Measurements from ENCODE around the gene RFTN1.

The RFTN1 gene

GRCh38 chr3:16464511-16465148 lies 48.9 kb downstream of the RFTN1 start:
- DNase-seq (ENCODE audit: low read depth), result peak; percentile 77

GRCh38 chr3:16463914-16464313 lies 49.6 kb downstream of the RFTN1 start:
- no peak for DNase-seq (ENCODE audit: low read depth)

DNA sequence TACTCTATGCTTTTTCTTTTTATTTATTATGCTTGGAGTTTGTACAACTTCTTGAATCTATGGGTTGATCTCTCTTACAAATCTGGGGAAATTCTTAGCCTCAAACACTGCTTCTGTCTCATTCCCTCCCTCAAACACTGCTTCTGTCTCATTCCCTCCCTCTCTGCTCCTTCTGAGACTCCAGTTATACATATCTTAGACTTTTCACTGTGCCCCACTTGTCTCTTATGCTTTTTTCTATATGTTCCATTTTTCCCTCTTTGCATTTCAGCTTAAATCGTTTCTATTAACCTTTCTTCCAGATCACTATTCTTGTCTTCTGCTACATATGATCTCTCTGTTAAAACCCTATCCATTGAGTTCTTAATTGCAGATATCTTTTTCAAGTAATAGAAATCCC lies 50.4 kb downstream of the RFTN1 start:
- no peak for DNase-seq (ENCODE audit: low read depth)

GRCh38 chr3:16462679-16463078 lies 50.8 kb downstream of the RFTN1 start:
- no peak for DNase-seq (ENCODE audit: low read depth)

DNA sequence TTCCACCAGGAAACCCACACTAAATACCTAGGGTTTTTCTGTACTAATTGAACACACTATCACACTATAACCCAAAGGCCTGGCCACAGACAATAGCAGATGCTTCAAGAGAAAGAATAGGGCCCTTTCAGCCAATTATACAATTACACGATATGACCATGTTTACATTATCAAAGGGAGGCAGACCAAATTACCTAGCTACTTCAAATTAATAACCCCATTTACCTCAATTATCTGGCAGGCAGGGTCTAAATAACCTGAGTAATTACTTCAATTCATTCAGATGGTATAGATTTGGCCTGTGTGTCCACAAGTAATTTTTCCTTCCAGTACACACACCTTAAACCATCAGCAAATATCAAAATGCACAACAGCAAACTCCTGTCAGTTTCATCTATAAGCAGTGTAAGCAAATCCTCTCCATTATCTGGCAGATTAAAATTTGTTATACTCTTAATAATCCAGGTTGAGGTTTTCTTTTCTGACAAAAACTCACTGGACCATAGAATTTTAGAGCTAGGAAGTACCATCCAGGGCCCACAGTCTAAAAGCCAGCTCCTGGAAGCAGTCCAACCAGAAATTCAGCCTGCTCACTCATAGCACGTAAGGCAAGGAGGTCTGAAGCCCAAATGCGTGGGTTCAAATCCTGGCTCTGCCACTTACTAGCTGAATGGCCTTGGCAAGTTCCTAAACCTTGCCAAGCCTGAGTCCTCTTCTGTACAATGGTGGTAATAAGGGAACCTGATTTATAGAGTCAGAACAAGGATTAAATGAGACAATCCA lies 51.8 kb downstream of the RFTN1 start:
- no peak for DNase-seq (ENCODE audit: low read depth)

GRCh38 chr3:16460886-16461285 lies 52.6 kb downstream of the RFTN1 start:
- no peak for DNase-seq (ENCODE audit: low read depth)

- no peak for DNase-seq (ENCODE audit: low read depth)
Observed at GRCh38 chr3:16460273-16460672, 53.2 kb downstream of the RFTN1 start.

- DNase-seq (ENCODE audit: low read depth), result peak; percentile 83
Observed at GRCh38 chr3:16456784-16457415, 56.6 kb downstream of the RFTN1 start.

DNA sequence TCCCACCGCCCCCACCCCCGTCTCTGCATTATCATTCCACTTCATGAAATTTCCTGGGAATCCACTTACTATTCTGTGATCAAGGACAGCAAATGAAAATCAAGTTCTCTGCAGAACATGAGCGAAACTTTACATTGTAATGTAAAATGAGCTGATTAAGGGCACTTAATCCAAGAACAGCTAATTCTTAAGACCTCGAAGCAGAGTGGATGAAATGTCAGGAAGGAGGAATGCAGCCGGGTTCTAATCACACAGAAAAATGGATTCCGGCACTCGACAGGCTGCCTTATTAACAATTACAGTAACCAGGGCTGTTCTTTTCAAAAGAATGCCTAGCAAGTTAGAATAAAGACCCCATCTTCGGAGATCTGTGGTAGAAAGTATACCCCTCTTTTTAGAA lies 57.5 kb downstream of the RFTN1 start:
- no peak for DNase-seq (ENCODE audit: low read depth)

- DNase-seq (ENCODE audit: low read depth), result no peak
Observed at GRCh38 chr3:16455001-16455400, 58.5 kb downstream of the RFTN1 start.

GRCh38 chr3:16452261-16452660 lies 61.2 kb downstream of the RFTN1 start:
- DNase-seq (ENCODE audit: low read depth), result peak; percentile 73

GRCh38 chr3:16449369-16449768 lies 64.1 kb downstream of the RFTN1 start:
- DNase-seq (ENCODE audit: low read depth), result no peak

DNA sequence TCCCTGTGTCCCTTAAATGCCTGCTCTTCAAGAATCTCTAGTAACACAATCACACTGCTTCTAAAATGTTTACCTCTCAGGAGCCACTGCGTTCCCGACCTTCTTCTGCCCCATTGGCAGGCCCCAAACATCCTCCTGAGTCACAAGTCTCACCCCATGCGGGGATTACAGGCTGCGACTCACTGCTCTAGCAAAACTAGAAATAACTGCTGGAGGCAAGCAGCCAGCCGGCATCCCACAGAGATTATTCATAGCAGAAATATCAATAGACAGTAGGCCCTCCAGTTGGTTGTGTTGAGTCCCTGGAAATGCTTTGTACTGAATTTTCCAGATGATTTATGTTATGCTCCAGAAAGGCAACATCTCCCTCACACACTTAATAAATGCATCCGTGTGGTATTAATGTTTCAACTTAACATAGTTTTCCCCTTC lies 64.8 kb downstream of the RFTN1 start:
- peak; percentile 99 for DNase-seq (ENCODE audit: low read depth)

DNA sequence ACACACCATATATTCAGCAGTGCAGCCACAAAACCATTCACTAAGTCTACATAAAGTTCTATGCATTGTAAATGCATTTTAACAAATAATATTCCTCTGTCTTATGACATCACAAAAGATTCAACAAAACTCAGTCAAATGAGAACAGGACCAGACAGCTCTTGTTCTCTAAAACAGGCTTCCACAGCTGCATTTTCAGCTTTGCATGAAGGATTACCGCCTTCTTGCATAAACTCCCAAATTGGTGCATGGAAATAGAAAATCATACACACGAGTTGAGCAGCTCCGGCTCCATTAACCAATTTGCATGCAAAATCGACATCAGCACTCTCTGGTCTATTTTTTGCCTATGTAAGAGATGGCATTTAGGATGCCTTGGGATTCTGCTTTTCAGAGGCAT lies 66.4 kb downstream of the RFTN1 start:
- DNase-seq (ENCODE audit: low read depth), result no peak

- no peak for DNase-seq (ENCODE audit: low read depth)
Observed at GRCh38 chr3:16444344-16444743, 69.2 kb downstream of the RFTN1 start.

- DNase-seq (ENCODE audit: low read depth), result no peak
Observed at GRCh38 chr3:16442730-16443129, 70.8 kb downstream of the RFTN1 start.

DNA sequence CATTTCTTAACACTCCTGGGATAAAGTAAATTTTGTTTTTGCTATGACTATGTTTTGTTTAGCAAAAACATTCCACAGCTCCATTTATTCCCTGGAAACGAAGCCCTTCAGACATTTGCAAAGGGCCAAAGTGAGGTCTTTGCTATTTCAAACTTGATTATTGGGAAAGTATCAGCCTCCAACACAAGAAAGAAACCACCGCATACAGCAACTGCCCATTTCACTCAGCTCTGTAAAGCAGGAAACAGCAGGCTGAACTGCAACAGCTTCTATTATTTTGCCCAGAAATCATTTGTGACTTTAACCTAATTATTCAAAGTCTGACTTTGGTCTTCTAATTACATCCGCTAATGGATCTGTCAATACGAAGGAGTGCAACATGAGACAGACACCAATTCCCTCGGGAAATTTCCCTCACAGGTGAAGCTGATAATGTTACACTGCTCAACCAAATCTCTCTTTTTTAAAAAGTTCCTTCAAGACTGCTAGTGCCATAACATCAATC lies 72.1 kb downstream of the RFTN1 start:
- DNase-seq (ENCODE audit: low read depth), result peak; percentile 57

DNA sequence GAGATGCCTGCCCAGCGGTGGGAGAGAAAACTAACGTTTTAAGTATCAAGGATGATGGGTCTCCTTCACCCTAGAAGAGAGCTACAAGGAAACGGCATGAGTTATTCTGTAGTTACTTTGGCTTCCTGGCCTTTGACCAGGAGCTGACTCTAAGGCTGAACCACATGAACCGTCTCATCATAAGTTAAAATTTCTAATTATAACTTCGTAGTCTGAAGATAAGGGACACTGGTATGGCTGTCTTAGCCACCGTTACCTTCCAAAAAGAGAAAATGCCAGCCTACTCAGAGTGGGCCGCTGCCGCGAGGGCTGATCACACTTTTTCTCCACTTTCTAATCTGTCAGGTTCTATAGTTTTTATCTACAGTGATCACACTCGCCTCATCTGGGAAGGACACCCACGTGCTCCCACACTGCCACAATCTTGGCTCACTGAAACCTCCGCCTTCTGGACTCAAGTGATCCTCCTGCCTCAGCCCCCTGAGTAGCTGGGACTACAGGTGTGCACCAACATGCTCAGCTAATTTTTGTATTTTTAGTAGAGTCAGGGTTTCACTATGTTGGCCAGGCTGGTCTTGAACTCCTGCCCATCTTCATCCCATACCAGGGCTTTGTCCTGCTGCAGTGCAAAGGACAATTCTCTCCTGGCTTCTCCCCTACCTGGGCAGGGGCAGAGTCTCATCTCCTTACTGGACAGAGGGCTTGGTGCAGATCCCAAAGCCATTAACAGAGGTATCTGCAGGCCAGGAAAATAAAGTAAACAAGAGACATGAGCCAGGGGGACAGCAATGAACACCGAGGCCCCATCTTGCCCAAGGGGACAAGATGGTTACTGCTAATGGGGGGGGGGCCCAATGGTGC lies 73.4 kb downstream of the RFTN1 start:
- no peak for DNase-seq (ENCODE audit: low read depth)

- peak; percentile 46 for DNase-seq (ENCODE audit: low read depth)
Observed at GRCh38 chr3:16439163-16439847, 74.2 kb downstream of the RFTN1 start.

- DNase-seq (ENCODE audit: low read depth), result no peak
Observed at GRCh38 chr3:16437640-16438039, 75.9 kb downstream of the RFTN1 start.

GRCh38 chr3:16433701-16434151 lies 79.8 kb downstream of the RFTN1 start:
- DNase-seq (ENCODE audit: low read depth), result no peak

Measured in EH (cell line).